ENCODE data around the gene ROMO1. TPM values are rescaled to one million over a fixed set of nuclear protein-coding genes. Genes with fewer than 3 reads are reported as not detected.

The ROMO1 gene
- total RNA-seq, 2 donors from 2014 or later = 249 to 320 TPM

DNA sequence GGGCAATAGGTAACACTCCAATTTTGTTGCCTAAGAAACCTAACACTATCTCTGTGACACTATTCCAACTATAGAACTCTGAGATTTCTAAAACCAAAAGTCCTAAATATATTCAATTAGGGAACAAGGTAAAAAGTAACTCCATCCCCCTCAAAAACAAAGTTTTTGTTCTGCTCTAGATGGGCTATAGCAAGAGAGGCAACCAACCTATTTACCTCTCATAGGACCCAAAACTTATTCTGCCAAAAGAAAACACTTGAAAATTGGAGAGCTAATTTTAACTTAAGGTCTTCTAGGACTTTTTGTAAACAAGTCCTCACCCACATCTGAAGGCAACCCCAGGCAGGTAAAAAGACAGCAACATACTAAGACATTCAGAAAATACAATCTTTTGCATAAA, 35.2 kb downstream of the ROMO1 start:
- no peak for DNase-seq (ENCODE audit: low spot score)
- TF ChIP-seq POLR2AphosphoS5 (IDR thresholded peaks at IDR 0.05) (no peak), POLR2A (IDR thresholded peaks at IDR 0.05) (no peak)
- TF ChIP-seq, protein P1, sequence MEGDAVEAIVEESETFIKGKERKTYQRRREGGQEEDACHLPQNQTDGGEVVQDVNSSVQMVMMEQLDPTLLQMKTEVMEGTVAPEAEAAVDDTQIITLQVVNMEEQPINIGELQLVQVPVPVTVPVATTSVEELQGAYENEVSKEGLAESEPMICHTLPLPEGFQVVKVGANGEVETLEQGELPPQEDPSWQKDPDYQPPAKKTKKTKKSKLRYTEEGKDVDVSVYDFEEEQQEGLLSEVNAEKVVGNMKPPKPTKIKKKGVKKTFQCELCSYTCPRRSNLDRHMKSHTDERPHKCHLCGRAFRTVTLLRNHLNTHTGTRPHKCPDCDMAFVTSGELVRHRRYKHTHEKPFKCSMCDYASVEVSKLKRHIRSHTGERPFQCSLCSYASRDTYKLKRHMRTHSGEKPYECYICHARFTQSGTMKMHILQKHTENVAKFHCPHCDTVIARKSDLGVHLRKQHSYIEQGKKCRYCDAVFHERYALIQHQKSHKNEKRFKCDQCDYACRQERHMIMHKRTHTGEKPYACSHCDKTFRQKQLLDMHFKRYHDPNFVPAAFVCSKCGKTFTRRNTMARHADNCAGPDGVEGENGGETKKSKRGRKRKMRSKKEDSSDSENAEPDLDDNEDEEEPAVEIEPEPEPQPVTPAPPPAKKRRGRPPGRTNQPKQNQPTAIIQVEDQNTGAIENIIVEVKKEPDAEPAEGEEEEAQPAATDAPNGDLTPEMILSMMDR (IDR thresholded peaks at IDR 0.05) = no peak
- Histone ChIP-seq H3K27ac (no peak overlapping the region), H3K36me3 (peaks cover 0 to 4% of the 10 kb centered on the region in 2 donors), H3K9me3 (no peaks in the 10 kb centered on the region), H3K27me3 (replicated peaks; ENCODE audit: insufficient read depth) (no peaks in the 10 kb centered on the region), H3K4me3 (no peak overlapping the region), H3K4me1 (replicated peaks) (peaks cover 4% of the 10 kb centered on the region)
- intact Hi-C loops (cut with DNase I) = no loop called here

DNA sequence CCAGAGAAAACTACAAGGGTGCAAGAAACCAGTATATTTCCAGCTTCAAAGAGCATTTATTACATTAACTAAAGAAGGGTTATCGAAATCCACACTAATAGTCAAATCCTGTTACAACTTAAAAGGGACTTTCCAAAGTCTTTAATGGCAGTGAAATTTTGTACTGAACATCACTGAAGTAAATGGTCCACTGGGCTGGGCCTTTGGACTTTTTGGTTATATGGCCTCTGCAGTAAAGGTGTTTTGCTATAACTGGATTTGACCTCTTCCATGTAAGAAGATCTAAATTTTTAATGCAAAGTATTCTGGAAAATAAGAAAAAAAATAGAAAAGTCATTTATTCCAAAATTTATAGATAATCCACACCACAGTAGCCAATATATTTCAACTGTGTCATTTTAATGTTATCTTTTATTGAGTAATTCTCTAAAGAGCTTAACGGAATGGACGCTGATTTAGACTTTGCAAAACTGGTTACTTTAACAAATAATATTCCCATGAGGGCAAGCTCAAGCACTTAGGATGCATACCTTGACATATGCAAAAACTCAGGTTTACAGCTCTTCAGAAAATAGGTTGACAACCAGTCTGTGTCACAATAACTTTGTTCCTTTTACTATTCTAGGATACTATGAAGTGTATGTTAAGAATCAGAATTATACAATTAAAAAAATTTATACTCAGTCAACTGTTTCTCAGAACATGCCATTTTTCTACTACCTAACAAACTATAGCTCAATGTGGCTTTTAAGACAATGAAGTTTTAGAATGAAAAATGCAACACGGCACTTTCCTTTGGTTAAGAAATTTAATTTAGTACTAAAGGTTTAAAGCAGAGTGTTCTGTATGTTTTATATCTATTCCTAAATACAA, 35.8 kb downstream of the ROMO1 start:
- H3K4me3 ChIP-seq = no peak overlapping the region
- peaks cover 0 to 4% of the 10 kb centered on the region in 2 donors for H3K36me3 ChIP-seq
- H3K4me1 ChIP-seq (replicated peaks) = peaks cover 8% of the 10 kb centered on the region
- WGBS = 61% methylated on average over 4 of the region's 4 CpGs
- H3K9me3 ChIP-seq = no peaks in the 10 kb centered on the region
- TF ChIP-seq, protein P1 (IDR thresholded peaks at IDR 0.05) = no peak
- TF ChIP-seq POLR2AphosphoS5 (IDR thresholded peaks at IDR 0.05) (no peak), POLR2A (IDR thresholded peaks at IDR 0.05) (no peak)
- H3K27ac ChIP-seq = no peak overlapping the region
- DNase-seq (ENCODE audit: low spot score) = no peak
- no peaks in the 10 kb centered on the region for H3K27me3 ChIP-seq (replicated peaks; ENCODE audit: insufficient read depth)
- intact Hi-C loops (cut with DNase I) = no loop called here

- peaks cover 0 to 4% of the 10 kb centered on the region in 2 donors for H3K36me3 ChIP-seq
- H3K4me1 ChIP-seq (replicated peaks) = peaks cover 8% of the 10 kb centered on the region
- WGBS = 48% methylated on average over 7 of the region's 7 CpGs
- DNase-seq (ENCODE audit: low spot score) = no peak
- TF ChIP-seq, protein P1 (IDR thresholded peaks at IDR 0.05) = no peak
- no peak for TF ChIP-seq POLR2A (IDR thresholded peaks at IDR 0.05)
- no peak for TF ChIP-seq POLR2AphosphoS5 (IDR thresholded peaks at IDR 0.05)
- no peaks in the 10 kb centered on the region for H3K9me3 ChIP-seq
- intact Hi-C loops (cut with DNase I) = no loop called here
- no peaks in the 10 kb centered on the region for H3K27me3 ChIP-seq (replicated peaks; ENCODE audit: insufficient read depth)
- no peak overlapping the region for H3K27ac ChIP-seq
- no peak overlapping the region for H3K4me3 ChIP-seq
Measured at GRCh38 chr20:35735826-35736470, 36.7 kb downstream of the ROMO1 start.

GRCh38 chr20:35737865-35738333, 38.7 kb downstream of the ROMO1 start:
- DNase-seq (ENCODE audit: low spot score) = no peak
- TF ChIP-seq POLR2A (IDR thresholded peaks at IDR 0.05) (no peak), POLR2AphosphoS5 (IDR thresholded peaks at IDR 0.05) (no peak)
- TF ChIP-seq, protein P1 (IDR thresholded peaks at IDR 0.05) = no peak
- Histone ChIP-seq H3K4me3 (no peak overlapping the region), H3K27ac (no peak overlapping the region), H3K36me3 (peaks cover 0 to 4% of the 10 kb centered on the region in 2 donors), H3K9me3 (no peaks in the 10 kb centered on the region), H3K4me1 (replicated peaks) (peaks cover 8% of the 10 kb centered on the region), H3K27me3 (replicated peaks; ENCODE audit: insufficient read depth) (no peaks in the 10 kb centered on the region)
- WGBS = 93% methylated on average over 15 of the region's 15 CpGs
- intact Hi-C loops (cut with DNase I) = no loop called here

Measured in prostate gland (tissue), 2 donors.